ENCODE data around the gene BACH1.

BACH1 gene

GRCh38 chr21:29295066-29295650, 3.6 kb upstream of the BACH1 start:
- no peak for DNase-seq

- no peak for DNase-seq
Observed at GRCh38 chr21:29296446-29296845, 2.3 kb upstream of the BACH1 start.

DNA sequence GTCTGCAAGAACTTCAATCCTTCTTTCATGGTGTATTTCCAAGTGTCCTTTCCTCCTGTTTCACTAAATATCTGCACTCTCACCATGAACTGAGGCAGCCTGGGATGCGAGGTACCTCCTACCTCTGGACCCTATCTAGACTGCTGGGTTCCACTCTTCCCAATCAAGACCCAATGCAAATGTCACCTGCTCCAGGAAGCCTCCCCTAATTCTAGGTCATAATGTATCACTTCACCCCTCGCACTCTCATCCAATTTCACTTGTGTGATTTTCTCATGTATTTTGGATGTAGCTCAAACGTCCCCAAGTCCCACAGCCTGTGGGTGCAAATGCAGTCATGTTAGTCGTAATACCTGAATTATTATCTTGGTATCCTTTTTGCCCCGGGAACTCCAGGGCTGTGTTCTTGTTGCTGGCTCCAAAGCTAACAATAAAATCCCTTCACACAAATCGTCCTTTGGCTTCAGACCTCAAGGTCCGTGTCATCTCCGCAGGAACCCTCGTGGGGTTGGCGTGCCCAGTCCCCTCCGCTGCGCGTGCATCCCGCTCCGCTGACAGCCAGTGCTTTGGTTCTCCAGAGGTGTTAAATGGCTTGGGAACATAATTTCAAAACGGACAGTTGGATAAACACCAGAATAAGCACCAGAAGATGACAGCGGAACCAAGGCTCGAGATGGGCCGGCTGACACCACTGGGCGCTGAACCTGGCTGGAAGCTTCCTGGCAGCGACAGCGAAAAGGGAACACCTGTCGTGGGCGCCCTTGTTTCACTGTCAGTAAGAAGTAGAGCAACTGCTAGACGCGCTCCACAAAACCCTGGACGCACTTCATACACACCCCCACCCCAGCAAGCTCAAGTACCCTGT, 1.0 kb upstream of the BACH1 start:
- DNase-seq = no peak

DNA sequence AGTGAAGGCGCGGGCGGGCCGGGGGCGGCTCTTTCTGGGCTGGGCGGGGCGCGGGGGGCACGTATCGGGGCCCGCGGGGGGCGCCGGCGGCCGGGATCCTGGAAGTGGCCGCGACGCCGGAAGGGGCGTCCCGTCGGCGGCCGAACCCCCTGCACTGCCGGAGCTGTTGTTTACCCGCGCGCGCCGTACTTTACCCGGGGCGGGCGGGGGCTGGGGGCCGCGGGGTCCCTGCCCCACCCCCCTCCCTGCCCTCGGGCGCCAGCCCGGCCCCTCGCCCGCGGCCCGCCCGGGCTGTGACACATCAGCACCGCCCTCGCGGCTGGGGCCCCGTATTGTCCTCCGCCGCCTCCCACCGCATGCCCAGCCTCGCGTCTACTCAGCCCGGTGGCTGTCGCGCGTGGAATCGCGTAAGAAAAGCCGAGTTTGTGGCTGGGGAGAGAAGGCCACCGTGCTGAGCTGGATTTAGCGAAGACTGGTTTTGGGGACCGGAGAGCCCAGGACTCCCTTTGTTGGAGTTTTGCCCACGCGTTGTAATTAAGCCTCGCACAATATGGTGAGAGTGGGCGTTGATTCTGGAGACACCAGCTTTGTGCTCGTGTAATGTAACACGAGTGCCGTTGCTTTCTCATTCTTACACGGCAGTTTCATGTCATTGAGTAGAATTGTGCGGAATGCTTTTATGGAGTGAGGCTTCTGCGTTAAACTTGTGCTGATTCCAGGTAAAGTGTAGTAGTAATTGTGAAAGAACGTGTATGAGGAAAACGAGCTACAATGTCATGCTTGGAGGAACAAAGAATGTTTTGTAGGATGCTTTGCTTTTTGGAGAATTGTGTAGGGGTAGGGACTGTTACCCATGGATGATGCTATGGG, 559 bp downstream of the BACH1 start:
- no peak for DNase-seq

DNA sequence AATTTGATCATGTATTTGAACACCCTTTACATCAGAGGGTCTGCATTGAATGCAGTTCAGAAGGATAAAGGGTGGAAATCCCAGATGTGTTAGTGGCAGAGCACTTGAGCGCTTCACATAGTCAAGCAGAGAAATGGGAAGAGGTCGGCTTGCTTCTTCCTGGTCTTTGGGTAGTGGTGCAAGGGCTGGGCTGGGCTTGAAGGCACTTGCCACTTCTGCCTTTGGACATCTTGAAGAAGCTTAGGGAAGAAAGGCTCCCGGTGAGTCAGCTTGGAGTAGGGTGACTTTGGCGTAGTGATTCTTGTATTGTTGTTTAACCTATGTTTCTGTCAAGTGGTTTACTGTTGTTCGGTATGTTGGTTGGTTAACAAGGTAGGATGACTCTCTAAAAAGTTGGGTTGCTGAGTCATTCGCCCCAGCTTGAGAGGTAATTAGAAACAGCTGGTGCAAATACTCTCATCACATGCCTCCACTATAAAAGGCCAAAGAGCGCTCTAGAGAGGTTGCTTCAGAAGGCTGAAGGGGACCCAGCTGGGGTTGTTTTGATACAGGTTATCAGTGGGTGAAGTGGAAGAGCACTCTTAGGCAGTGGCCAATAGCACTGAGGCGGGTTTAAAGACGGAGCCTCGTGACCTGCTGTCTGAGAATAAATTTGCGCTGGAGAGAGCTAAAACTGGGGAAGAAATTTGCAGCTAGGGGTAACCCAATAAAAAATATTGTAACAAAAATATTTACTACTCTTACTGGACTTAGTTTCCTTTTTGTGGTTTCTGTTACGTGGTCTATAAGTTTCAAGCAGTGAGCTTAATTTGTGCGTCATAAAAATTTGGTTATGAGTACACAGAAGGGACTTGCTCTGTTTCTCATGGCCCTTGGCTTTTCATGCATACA, 1.4 kb downstream of the BACH1 start:
- no peak for DNase-seq

GRCh38 chr21:29300807-29301138, 2.1 kb downstream of the BACH1 start:
- no peak for DNase-seq

DNA sequence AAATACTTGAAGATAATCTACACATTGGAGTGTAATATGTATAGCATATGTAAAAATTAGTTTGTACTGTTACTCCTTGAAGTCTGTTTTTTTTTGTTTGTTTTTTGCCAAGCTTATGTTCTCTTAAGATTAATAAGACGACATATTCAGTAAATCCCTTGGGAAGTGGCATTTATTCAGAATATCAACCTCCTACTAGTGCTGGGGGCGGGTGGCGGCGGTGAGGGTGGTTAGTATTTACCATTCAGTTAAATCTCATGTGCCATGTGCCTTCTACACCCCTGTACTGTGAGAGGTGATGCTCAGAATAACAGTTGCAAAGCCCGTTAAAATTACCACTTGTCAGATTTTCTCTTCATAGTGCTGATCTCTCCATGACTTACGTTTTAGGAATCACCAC, 3.0 kb downstream of the BACH1 start:
- DNase-seq = no peak

GRCh38 chr21:29302359-29302875, 3.7 kb downstream of the BACH1 start:
- no peak for DNase-seq

- DNase-seq = no peak
Observed at GRCh38 chr21:29303288-29303687, 4.6 kb downstream of the BACH1 start.

DNA sequence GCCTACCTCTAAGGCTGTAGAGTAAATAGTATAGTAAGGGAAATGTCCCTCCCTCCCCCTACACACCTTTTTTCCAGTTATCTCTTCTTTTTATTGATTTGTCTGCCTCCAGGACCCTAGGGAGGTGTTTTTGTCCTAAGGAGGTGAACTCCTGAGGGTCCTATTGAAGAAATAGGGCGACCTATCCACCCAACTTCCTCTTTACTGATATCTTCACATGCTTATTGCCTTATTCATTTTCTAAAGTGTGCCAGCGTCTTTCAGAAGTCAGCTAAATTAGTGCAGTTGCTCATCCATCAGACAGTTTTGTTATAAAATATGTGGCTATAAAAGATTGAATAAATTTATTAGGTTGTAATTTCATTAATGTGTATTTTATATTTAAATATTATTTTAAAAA, 5.9 kb downstream of the BACH1 start:
- no peak for DNase-seq

GRCh38 chr21:29305068-29305467, 6.3 kb downstream of the BACH1 start:
- DNase-seq = no peak

GRCh38 chr21:29305561-29305960, 6.8 kb downstream of the BACH1 start:
- DNase-seq = no peak

DNA sequence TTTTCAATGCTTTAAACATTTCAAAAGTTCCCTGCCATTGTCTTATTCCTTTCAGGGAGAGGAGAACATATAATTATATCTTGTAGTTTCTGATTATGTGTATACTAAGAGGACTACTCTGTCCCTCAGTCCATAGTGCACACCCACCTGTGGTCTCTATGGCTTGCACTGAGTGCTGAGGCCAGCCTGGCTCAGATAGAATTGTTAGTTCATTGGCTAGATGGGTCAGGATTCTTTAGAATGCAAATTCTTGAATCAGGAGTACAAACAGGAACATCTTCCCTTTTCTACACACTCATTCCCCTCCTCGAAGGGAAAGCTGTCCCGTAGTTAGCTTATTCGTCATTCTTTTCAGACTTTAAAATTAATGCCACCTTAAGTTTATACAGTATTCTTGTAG, 8.2 kb downstream of the BACH1 start:
- no peak for DNase-seq

- DNase-seq = no peak
Observed at GRCh38 chr21:29307718-29308455, 9.2 kb downstream of the BACH1 start.

DNA sequence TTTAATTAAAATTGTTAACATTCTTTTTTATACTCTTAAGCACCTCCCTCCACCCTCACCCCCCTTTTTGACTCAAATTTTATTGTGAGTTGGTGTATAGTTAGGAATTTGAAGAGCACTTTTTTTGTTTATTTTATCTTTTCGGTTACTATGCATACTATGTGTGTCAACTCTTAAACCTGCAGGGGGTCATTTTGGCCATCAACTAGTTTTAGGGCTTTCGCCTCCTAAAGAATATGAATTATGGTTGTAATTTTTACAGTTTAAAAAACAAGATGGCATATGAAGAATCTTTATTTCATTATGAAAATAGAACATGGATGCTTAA, 9.7 kb downstream of the BACH1 start:
- no peak for DNase-seq

GRCh38 chr21:29309703-29310102, 11.0 kb downstream of the BACH1 start:
- no peak for DNase-seq

DNA sequence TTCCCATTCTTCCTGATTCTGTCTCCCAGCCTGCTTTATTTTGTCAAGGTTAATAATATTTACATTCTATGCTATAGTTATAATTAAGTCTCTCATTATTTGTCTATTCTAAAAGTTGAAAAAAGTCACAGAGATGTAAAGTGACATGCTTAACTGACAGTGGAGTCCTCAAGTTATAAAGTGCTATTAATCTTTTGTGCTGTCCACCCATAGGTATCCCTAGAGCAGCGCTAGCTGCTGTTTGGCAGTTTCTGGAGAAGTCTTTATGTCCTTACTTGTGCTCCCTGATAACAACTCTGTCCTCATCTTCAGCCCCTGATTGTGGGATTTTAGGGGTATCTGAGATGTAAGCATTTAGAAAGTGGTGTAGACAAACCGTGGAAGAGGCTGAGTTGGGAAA, 13.1 kb downstream of the BACH1 start:
- no peak for DNase-seq

DNA sequence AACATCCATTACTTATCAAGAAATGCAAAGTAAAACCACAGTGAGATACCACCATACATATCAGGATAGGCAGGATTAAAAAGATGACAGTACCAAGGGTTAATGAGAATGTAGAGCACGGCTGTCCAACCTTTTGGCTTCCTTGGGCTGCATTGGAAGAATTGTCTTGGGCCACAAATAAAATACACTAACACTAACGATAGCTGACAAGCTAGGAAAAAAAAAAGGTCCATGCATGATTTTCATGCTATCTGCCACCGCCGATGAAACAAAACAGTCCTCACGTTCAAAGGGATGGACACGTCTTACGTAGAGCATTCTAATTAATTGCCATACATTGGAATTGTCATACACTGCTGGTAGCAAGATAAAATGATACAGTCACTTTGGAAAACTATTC, 14.3 kb downstream of the BACH1 start:
- DNase-seq = no peak

- no peak for DNase-seq
Observed at GRCh38 chr21:29313662-29314408, 15.1 kb downstream of the BACH1 start.

- DNase-seq = no peak
Observed at GRCh38 chr21:29315131-29315749, 16.5 kb downstream of the BACH1 start.

Measured in NCI-H2081 treated with DMSO at 0.1 percent for 48 hours (cell line).